GM19035 (cell line): ENCODE data around the gene CDK11B.
"Not testable (repeated sequence)": the region's sequence is repeated elsewhere in the genome, so short reads cannot be mapped to it uniquely, and the experiment has no call there.

Experiments used
- ATAC-seq: cut with Tn5 transposase; IDR thresholded peaks from one replicate; pipeline ENCODE4 v1.9.1; 2021; ENCODE audit not compliant: unreplicated experiment

The CDK11B gene

DNA sequence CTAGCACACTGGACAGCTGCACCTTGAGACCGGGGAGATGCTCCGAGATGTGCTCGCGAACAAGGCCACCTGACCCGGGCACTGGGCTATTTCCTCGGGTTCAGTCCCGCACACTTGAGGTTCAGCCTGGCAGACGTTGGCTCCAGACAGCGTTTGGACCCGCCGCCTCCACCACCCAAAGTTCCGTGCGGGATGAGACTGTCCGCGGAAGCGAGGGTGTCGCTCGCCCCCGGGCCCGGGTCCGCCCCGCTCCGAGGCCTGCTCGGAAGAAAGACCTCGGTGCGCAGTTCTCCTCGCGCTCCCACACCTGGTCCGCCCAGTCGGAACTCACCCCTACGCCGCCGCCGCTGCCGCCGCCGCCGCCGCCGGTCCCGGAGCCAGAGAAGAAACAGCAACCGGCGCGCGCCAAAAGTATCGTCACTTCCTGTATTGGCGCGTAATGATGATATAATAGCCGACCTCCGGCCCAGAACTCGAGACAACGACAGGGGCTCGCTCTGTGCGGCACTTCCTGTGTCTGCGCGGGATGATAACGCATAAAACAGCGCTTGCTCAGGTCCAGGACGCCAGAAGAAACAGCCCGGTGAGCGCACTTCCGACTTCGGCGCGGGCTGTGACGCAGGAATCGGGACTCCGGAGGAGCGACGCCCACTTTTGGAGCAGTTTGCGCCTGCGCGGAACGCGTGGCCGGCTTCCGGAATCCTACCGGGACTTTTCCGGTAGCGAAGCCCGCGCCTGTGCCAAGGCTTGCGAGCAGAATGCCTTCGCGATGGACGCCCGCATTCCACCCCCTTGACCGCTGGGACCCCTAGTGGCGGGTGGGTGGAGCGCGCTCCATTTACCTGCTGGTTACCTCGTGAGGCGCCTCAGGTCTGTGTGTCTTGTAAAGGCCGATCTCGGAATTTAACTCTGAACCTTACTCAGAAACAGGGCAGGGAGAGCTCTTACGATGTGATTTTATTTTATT, at the start of gene CDK11B:
Gene CDK11B, minus strand, starts transcription at position 422 of the 967 bp plus-strand sequence. CDS start 1,519 bp downstream, outside the sequence.
- ATAC-seq, result peak; percentile 78

DNA sequence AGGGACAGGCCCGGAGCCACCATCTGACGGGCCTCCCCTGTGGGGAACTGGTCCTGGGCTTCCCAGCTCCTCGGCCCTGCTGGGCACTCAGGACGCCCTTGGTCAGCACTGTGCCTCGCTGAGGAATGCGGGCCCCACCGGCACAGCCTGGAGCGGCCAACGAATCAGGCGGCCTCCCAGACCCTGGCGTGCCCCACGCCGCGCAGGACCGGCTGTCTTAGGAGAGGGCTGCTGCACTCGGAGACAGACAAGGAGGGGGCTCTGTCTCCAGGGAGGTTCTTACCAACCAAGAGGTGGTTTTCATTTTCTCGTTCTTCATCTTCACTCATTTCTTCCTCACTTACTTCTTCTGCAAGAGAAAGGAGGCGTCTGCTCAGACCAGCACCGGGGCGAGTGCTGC, 49.1 kb upstream of the CDK11B start:
- ATAC-seq, result not testable (repeated sequence)

DNA sequence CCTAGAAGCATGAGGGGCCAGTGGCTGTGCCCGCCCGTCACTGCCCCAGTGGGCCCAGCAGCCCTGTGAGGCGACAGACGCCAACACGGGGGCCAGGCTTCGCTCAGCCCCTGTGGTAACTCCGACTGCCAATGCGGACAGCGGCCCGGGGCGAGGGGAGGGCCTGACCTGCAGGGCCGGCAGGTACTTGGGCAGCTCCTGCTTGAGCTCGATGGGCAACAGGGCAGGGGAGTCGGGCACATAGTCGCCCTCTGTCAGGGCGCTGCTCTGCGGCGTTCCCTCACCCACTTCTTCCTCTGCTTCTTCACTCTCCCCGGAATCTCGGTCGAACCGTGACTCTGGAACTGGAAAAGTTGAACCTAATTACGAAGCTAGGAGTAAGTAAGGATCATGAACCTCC, 48.4 kb upstream of the CDK11B start:
- not testable (repeated sequence) for ATAC-seq

DNA sequence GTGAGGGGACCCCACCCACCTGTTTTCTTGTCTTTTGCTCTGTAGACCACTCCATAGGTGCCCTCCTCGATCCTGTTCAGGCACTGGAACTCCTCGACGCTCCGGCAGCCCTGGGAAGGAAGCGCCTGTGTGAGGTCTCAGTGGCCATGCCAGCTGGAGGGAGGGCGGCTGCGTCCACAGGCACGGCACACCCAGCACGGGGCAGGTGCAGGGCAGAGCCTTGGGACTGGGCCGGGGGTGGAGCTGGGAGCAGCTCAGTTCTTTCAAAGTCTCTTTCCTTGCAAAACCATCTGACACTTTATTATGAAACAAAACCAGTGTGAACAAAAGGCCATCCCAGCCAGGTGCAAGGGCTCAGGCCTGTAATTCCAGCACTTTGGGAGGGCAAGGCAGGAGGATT, 46.8 kb upstream of the CDK11B start:
- not testable (repeated sequence) for ATAC-seq

DNA sequence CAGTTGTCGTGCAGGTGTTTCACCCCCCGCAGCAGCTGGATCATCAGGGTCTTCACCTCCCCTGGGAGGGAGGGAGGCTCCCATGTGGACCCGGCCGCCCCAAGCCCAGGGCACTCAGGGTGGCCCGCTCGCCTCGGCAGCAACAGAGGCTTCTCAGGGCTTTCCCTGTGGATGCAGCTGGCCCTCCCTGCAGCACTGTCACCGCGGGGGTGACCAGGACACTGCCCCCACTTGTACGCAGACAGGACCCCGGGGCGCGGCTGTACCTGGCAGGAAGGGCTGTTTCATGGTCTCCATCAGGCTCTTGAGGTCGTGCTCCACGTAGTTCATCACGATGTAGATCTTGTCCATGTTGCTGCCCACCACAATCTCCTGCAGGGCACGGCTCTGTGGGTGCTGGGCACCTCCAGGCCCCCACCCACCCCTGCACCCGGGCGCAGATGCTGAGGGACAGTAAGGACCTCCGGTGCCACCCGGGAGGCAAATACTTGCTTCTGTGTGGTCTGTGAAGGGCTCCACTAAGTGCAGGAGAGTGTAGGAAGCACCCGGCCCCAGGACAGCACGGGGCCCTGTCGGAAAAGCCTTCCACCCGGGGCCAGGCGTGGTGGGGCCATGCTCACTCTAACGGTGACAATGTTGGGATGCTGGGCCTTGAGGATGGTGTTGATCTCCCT, 45.6 kb upstream of the CDK11B start:
- ATAC-seq, result not testable (repeated sequence)

DNA sequence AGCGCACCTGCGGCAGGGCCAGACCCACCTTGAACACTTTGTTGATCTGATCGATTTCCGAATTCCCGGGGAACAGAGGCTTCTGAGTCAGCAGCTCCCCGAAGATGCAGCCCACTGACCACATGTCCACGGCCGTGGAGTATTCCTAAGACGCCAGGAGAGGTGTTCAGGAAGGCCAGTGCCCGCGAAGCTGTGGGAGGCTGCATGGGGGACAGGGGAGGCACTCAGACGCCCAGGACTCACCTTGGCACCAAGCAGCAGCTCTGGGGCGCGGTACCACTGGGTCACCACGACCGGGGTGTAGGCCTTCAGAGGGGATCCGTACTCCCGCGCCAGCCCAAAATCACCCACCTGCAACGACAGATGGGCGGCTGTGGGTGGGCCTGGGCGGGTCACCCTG, 45.0 kb upstream of the CDK11B start:
- ATAC-seq, result no peak

DNA sequence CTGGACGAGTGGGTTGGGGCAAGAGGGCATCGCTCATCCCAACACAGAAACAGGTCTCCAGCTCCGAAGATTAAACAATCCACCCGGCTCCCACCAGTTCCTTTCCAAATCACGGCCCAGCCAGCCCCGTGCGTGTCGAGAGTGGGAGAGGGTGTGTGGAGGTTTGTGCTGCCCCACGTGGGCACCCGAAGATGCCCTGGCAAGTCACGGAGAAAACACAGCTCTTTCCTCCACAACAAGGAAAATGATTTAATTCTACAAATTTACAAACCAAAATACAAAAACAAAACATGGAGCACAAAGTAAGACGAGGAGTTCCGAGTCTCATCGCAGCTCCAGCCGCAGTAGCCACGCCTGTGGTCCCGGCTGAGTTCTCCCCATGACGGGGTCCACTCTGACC, 43.7 kb upstream of the CDK11B start:
- ATAC-seq, result not testable (repeated sequence)

DNA sequence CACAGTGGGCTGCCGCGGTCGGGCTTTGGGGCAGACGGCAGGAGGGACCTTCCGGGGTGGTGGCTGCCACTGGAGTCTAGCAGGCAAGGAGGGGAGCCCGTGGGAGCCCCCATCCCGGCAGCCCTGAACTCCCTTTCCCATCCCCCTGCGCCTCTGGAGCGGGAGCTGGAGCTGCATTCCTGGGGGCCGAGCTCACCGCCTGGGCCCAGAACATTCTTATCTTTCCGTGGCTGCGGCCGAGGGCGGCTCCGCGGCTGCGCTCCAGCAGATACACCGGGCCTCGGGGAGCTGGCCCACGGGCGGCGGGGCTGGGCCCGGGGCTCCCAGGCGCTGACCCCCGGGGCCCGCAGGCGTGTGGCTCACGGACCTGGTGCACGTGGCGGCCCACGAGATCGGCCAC, 41.8 kb upstream of the CDK11B start:
- not testable (repeated sequence) for ATAC-seq

DNA sequence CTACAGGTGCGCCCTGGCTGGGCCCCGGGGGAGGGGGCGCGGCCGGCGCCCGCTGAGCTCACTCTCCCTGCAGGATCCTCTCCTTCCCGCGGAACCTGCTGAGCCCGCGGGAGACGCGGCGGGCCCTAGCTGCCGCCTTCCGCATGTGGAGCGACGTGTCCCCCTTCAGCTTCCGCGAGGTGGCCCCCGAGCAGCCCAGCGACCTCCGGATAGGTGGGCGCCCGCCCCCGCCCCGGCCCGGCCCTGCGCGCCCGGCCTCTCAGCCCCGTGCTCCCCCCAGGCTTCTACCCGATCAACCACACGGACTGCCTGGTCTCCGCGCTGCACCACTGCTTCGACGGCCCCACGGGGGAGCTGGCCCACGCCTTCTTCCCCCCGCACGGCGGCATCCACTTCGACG, 41.3 kb upstream of the CDK11B start:
- not testable (repeated sequence) for ATAC-seq

DNA sequence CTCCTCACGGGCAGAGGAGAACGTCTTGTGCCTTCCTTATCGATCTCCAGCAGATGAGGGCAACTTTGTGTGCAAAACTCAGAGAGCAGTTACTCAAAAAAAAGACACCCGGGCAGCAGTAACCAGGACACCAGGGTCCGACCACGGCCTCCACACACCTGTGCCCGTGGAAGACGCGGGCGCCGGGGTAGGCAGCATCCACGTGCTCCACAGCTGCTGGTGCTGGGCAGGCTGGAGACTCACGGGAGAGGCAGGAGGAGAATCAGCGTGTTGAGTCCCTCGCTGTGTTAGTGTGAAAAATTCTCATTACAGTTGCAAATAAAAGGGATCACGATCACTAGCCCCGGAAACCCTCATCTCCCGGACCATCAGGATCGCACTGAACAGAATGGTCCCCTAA, 40.3 kb upstream of the CDK11B start:
- ATAC-seq, result not testable (repeated sequence)

DNA sequence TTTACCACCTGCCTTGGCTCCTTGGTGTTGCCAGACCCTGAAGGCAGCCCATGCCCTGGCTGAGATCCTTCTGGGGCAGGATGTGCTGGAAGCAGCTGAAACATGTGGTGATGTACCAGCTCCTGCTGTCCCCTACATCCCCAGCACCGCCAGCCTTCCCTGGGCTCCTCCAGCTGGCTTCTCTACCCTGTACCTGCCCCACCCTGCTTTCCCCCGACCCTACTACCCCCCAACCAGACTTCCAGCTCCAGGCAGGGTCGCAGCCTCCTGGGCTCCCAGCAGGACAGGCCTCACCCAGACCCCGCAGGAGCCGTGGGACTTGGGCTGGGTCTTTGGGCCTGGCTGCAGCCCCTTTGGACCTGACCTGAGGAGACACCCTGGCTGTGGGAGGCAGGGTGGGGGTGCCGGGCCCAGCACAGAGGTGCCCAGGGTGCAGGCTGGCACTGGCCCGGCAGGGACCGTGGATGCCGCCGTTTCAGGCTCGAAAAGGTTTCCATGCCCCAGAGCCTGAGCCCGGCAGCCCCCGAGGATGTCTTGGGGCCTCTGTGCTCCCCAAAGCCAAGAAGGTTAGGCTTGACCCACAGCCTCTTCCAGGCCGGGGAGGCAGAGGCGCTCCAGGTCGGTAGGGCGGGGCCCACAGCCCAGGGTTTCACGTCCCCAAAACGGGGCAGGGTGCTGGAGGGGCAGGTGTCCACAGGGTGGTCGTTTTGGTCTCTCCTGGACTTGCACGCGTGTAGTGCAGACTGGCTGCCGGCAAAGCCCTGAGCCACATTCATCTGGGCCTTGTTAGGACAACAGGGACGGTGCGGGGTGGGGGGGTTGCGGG, 38.8 kb upstream of the CDK11B start:
- ATAC-seq, result not testable (repeated sequence)

DNA sequence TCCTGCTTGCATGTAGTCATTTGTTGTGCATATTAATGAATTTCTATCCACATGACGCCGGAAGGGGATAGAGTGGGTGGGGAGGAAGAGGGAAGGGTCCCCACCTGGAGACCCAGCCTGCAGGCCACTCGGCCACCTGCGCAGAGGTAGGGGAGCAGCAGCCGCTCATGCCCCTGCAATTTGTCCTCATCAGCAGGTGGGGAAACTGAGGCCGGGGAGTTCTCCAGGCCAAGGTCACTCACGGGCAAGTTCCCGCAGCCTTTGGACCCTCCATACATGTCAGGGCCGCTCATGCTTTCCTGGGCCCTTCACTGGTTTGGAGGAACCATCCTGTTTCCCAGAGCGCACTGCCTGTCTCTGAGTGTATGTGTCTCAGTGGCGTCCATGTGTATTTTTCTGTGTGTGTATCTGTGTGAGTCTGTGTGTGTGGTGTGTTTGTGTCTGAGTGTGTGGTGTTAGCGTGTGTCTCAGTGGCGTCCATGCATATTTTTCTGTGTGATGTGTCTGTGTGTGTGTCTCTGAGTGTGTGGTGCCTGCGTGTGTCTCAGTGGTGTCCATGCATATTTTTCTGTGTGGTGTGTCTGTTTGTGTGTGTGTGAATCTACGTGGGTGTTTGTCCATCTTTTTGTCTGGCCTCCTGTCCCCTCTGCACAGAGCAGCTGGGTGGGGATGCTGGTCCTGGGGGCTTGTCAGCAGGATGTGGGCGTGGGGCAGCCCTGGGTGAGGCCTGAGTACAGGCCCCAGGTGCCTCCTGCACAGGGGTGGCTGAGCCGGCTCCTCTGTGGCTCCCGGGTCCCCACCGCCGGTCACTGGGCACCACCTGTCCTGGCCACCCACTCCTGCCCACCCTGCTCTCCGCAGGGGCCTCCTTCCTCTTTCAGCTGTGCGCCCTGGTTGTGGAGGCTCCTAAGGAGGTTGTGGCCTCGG, 37.9 kb upstream of the CDK11B start:
- not testable (repeated sequence) for ATAC-seq

DNA sequence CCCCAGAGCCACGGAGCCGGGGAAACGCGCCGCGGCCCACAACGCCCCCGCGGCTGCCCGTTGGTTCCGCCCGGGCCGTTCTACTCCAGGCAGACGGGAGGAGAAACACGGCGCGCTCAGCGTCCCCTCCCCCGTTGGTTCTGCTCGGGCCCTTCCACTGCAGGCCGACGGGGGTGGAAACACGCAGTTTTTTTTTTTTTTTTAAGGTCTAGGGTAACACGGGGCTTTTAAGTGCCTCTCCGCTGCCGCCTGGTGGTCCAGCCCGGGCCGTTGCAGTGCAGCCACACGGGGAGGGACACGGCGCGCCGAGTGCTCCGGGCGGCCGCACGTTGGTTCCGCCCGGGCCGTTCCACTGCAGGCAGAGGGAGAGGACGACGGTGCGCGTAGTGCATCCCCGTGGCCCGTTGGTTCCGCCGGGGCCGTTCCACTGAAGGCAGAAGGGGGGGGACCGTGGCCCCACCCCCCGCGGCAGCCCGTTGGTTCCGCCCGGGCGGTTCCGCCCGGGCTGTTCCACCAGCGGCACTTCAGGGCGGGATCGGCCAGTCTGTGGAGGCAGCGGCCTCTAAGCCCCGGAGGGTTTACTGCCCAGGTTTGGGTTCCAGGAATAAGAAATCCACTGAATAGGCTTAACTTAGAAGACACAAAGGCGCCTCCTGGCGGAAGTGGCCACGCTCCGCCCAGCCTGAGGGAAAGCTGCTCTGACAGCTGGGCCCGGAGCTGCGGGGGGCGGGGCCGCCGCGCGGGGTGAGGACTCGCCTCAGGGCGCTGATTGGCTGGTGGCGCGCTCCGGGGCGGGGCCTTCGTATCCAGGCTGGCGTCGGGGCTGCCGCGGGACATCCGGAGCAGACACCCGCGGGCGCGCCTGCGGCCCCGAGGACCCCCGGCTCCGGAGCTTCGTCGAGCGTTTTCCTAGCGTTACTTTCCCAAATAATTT, 34.2 kb upstream of the CDK11B start, which contains the start of gene SLC35E2B:
Gene SLC35E2B, minus strand, starts transcription at position 82 of the 934 bp plus-strand sequence. CDS start 16,096 bp downstream, outside the sequence.
- ATAC-seq, result peak; percentile 76

DNA sequence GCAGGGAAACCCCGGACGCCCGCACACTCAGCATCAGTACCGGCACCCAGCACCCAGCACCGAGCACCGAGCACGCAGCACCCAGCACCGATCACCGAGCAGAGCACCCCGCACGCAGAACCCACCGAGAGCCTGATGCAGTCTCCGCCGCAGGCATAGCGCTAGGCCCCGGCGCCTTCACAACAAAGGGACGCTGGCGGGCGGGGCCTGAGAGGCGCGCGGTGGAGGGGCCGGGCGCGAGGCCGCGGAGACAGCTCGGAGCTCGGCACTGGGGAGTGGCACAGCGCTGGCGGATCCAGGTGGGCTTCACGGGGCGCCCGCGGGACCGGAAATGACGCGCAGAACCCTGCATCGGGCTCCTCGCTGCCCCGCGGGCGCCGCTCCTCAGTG, 33.5 kb upstream of the CDK11B start:
- peak; percentile 39 for ATAC-seq

DNA sequence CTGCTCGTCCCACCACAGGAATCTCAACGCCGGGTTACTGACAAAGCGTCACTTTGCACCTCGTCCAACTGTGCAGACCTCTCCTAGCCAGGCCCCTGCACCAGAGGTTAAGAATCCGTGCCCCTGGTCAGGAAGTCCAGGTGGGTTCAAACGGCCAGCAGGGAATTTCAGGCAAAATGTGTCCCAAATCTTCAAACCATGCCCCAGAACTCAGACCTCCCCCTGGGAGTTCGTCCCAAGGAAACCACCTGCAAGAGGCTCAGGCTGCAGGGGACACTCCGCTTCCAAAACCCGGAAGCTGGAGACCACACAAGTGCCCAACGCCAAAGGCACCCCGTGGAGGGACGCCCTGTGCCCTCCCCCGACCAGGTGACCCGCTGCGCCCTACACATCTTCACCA, 32.6 kb upstream of the CDK11B start:
- not testable (repeated sequence) for ATAC-seq

DNA sequence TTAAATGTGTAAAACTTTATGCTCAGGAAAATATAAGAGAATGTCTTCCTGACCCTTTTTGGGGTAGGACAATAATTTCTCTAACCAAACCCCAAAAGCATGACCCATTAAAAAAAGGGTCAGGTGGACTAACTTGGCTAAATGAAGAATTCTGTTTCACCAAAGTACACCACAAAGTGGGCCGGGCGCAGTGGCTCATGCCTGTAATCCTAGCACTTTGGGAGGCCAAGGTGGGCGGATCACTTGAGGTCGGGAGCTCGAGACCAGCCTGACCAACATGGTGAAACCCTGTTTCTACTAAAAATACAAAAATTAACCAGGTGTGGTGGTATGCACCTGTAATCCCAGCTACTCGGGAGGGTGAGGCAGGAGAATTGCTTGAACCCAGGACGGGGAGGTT, 30.7 kb upstream of the CDK11B start:
- not testable (repeated sequence) for ATAC-seq

DNA sequence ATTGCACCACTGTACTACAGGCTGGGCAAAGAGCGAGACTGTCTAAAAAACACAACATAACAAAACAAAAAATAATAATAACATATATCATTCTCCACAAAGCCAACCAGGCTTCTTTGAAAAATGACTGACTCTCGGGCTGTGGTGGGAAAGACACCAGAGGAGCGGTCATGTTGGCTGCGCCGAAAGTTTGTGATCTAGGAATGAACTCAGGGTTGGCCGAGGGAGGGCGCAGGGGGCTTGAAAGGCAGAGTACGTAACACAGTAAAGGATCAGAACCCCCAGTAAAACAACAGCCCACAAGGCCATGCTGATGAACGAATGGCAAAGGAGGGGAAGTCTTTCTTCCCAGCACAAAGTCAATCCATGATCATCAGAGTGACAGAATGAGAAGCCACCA, 29.0 kb upstream of the CDK11B start:
- no peak for ATAC-seq

DNA sequence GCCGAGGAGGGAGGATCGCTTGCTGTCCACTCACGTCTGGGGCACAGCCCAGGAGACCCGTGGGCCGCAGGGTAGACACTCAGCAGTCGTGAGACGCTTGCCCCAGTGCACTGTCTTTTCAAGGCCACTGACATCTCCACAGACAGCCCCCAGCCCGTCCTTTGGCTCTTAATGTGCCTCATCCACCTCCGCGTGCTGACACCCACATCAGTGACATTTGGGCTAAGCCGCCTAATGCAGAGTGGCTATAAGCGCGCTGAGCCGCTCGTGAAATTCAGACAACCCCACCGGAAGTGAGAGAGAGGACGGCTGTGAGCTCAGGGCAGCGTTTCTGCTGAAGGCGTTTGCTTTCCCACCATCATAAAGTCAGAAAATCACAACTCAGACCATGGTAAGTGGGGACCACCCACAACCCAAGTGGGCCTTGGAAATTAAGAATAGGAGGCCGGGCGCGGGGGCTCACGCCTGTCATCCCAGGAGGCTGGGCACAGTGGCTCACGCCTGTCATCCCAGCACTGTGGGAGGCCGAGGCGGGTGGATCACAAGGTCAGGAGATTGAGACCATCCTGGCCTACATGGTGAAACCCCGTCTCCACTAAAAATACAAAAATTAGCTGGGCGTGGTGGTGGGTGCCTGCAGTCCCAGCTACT, 25.4 kb upstream of the CDK11B start:
- ATAC-seq, result no peak
